ENCODE results near the gene SETMAR.
"Not testable (repeated sequence)": the region's sequence is repeated elsewhere in the genome, so short reads cannot be mapped to it uniquely, and the experiment has no call there.

- TF ChIP-seq CTCF (conservative IDR thresholded peaks at IDR 0.05; ENCODE audit: low read length); EZH2phosphoT487 (IDR thresholded peaks at IDR 0.05; ENCODE audit: borderline replicate concordance, low read depth, low read length): not testable (repeated sequence)
Observed at GRCh38 chr3:4296454-4296853, 6.7 kb upstream of the SETMAR start.
